WI38 (cell line): ENCODE measurements around the gene MCM10.

ENCODE experiments used
- H3K4me3 ChIP-seq: 2 replicates; pipeline ENCODE4 v1.5.1; 2011; ENCODE audit warnings: low read depth, mild to moderate bottlenecking, control low read depth, low read length
- TF ChIP-seq, protein P1 (sequence below): IDR thresholded peaks from 2 replicates; pipeline ENCODE4 v1.5.1; 2012; ENCODE audit warnings: low read depth, mild to moderate bottlenecking, control low read depth, low read length

MCM10 gene

DNA sequence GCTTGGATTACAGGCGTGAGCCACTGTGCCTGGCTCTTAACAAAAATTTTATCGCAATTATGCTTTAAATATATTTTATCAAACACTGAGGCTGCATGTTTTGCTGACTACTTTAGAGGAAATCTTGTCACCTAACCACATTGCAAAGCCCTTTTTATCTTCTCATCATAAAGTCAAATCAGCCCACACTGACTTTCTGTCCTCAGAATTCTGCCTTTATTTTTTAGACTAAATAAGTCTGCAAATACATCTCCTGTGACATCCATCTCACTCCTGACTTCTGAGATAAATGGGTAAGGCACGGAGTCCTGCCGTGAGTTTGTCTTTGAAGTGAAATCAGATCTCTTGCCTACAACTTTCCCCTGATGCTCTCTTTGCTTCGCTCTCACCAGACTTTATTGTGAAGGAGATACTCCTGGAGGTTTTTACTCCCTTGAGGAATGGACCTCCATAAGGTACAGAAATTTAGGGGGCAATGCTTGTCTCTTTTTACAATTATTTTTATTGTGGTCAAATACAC is 96.3 kb downstream of the MCM10 start:
- H3K4me3 ChIP-seq: no peak overlapping the region
- TF ChIP-seq, protein P1, sequence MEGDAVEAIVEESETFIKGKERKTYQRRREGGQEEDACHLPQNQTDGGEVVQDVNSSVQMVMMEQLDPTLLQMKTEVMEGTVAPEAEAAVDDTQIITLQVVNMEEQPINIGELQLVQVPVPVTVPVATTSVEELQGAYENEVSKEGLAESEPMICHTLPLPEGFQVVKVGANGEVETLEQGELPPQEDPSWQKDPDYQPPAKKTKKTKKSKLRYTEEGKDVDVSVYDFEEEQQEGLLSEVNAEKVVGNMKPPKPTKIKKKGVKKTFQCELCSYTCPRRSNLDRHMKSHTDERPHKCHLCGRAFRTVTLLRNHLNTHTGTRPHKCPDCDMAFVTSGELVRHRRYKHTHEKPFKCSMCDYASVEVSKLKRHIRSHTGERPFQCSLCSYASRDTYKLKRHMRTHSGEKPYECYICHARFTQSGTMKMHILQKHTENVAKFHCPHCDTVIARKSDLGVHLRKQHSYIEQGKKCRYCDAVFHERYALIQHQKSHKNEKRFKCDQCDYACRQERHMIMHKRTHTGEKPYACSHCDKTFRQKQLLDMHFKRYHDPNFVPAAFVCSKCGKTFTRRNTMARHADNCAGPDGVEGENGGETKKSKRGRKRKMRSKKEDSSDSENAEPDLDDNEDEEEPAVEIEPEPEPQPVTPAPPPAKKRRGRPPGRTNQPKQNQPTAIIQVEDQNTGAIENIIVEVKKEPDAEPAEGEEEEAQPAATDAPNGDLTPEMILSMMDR: no peak
